Spleen (tissue), 7 donors: ENCODE results near the gene LRRC37A.
"Not testable (repeated sequence)": the region's sequence is repeated elsewhere in the genome, so short reads cannot be mapped to it uniquely, and the experiment has no call there.

Experiments used
- CTCF ChIP-seq, 11 experiments: fragments of 200-600 bp in 7 of 11; fragments of 450-650 bp in 4 of 11; sonication (generic) in 4 of 11; IDR thresholded peaks in 8 of 11; conservative IDR thresholded peaks in 3 of 11; 1 replicate in 7 of 11; 2 replicates in 4 of 11; pipeline versions ENCODE4 v1.4.0 to v1.8.0; 2016 to 2021; ENCODE audit warnings: antibody characterized with exemption in 11 of 11, inconsistent platforms in 4 of 11, mild to moderate bottlenecking in 1 of 11
- POLR2A ChIP-seq, 3 donors: fragments of 450-650 bp; IDR thresholded peaks; one replicate each; pipeline ENCODE4 v1.5.1; 2017; ENCODE audit warnings: antibody characterized with exemption in 3 of 3, mild to moderate bottlenecking in 1 of 3
- POLR2AphosphoS5 ChIP-seq, 3 donors: sonication (generic); formaldehyde crosslinking; IDR thresholded peaks; one replicate each; pipeline ENCODE4 v1.5.1; 2017; ENCODE audit warnings: antibody characterized with exemption in 3 of 3
- donor health status: DM: no; HTN: no; CAD: no; lungs with moderate emphysema.
- donor health status: DM: no; HTN: no; CAD: no.
- donor health status: DM: no; HTN: no; CAD: no.

DNA sequence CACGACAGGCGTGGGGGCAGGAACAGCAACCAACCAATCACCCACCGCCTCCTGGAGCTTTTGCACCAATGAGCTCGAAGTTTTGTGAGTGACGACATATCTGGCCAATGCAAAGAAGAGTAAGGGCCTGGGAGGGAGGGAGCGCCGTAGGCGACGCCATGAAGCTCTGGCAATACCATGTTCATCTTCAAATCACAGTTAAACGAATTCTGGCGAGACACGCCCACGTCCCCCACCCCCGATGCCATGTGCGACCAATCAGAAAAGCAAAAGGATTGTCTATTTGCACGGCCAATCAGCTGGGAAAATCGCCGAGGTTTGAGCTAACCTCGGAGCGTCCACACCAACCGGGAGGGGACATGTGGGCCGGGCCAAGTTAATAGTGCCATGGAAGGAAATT, 66.8 kb downstream of the LRRC37A start, which contains the start of gene ARL17B:
- not testable (repeated sequence) for TF ChIP-seq CTCF (IDR thresholded peaks at IDR 0.05 in 8 of 11, conservative IDR thresholded peaks at IDR 0.05 in 3 of 11); POLR2A (IDR thresholded peaks at IDR 0.05)
- TF ChIP-seq POLR2AphosphoS5 (IDR thresholded peaks at IDR 0.05), result peak in 1 of 3 donors; percentile 10
